ENCODE measurements around the gene PPP1R2B.

The PPP1R2B gene

GRCh38 chr5:156879665-156880285 lies 29.7 kb downstream of the PPP1R2B start:
- no peak for DNase-seq

- DNase-seq, result no peak
Measured at GRCh38 chr5:156883316-156883875, 33.3 kb downstream of the PPP1R2B start.

GRCh38 chr5:156888520-156888919 lies 38.4 kb downstream of the PPP1R2B start:
- no peak for DNase-seq

DNA sequence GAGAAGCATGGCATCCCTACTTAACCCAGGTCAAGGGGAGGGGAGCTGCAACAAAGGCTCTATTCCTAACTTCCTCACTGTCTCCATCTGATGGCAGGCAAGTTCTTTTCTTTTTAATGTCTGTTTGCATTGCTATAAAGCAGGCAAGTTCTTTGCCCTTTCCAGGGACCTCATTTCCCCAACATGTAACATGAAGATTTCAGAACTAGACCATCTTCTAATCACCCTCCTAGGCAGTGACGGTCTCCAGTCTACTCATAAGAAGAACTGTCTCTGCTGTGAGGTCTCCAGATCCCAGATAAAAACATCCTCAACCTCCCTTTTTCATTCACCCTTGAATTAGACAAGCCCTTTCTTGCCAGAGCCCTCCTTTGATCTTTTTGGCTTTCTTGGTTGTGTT lies 42.1 kb downstream of the PPP1R2B start:
- no peak for DNase-seq

DNA sequence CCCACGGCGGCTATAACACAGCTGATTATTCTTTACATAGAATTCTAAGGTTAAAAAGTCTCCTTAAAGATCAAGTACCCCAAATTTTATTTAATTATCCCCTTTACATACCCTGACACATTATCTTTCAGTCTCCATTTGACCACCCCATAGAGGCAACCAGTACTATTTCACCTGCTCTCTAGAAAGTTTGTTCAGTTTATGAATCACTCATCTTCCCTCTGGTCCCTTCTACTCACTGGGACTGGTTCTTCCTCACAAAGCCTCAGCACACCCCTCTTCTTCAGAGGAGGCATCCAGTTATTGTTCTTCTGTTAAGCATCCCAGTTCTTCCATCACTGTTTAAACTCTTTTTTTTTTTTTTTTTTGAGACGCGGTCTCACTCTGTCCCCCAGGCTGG lies 42.8 kb downstream of the PPP1R2B start:
- DNase-seq, result no peak

DNA sequence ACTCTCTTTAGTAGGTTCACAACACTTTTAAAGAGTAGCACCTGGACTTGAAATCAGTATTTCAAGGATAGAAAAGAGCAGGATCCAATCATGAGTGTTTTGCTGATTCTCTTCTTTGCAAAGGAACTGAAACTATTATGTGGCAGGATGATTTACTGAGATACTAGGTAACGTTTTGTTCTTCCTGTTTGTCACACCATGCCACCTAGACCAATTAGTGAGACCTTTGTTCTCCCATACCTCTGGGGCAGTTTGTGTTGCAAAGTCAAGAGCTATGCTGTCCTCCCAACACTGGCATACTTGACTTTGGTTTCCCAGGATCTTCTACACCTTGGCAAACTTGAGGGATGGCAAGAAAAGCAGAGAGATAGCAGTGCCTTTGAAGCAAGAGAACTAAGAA lies 43.4 kb downstream of the PPP1R2B start:
- DNase-seq, result no peak

GRCh38 chr5:156896546-156896945 lies 46.5 kb downstream of the PPP1R2B start:
- no peak for DNase-seq

Measured in effector CD8-positive, alpha-beta T cell (primary cell).